Fibroblast of lung (primary cell): ENCODE data around the gene NUMBL. TPM values are rescaled to one million over a fixed set of nuclear protein-coding genes. Genes with fewer than 3 reads are reported as not detected.

Experiments
- DNase-seq, 2 donors: peaks; one replicate each; pipeline versions ENCODE4 v3.0.0 to v3.0.0-alpha.2; 2010; ENCODE audit warnings: low read depth in 2 of 2
- H2AFZ ChIP-seq: 2 replicates; pipeline ENCODE4 v1.5.1; 2012; ENCODE audit warnings: low read length, control low read depth, inconsistent platforms
- H3K27ac ChIP-seq: 2 replicates; pipeline ENCODE4 v1.5.1; 2011; ENCODE audit warnings: low read length, control low read depth; ENCODE audit not compliant: insufficient read depth
- H3K27me3 ChIP-seq: 2 replicates; pipeline ENCODE4 v1.5.1; 2011; ENCODE audit warnings: mild to moderate bottlenecking, low read length; ENCODE audit not compliant: control insufficient read depth, insufficient read depth
- H3K36me3 ChIP-seq: 2 replicates; pipeline ENCODE4 v1.5.1; 2011; ENCODE audit warnings: low read length; ENCODE audit not compliant: control insufficient read depth, insufficient read depth
- H3K4me1 ChIP-seq: 2 replicates; pipeline ENCODE4 v1.5.1; 2011; ENCODE audit warnings: low read length; ENCODE audit not compliant: control insufficient read depth, insufficient read depth; ENCODE audit errors: extremely low read depth
- H3K4me2 ChIP-seq: 2 replicates; pipeline ENCODE4 v1.5.1; 2011; ENCODE audit warnings: low read length, control low read depth; ENCODE audit not compliant: insufficient read depth; ENCODE audit errors: extremely low read depth
- H3K4me3 ChIP-seq, 4 experiments: fragments of 200-600 bp in 1 of 4; sonication (generic) in 1 of 4; replicated peaks in 1 of 4; 2 replicates each; pipeline ENCODE4 v1.5.1; 2011 to 2016; ENCODE audit warnings: low read length in 4 of 4, low read depth in 3 of 4, mild to moderate bottlenecking in 3 of 4, control low read depth in 2 of 4, inconsistent platforms in 1 of 4, mixed read lengths in 1 of 4; ENCODE audit not compliant: insufficient read depth in 1 of 4; ENCODE audit errors: control extremely low read depth in 1 of 4
- H3K79me2 ChIP-seq: 2 replicates; pipeline ENCODE4 v1.5.1; 2012; ENCODE audit warnings: mild to moderate bottlenecking, low read length, inconsistent platforms; ENCODE audit not compliant: control insufficient read depth, insufficient read depth
- H3K9ac ChIP-seq: 2 replicates; pipeline ENCODE4 v1.5.1; 2011; ENCODE audit warnings: mild to moderate bottlenecking, low read length, control low read depth; ENCODE audit not compliant: insufficient read depth
- H3K9me3 ChIP-seq: 2 replicates; pipeline ENCODE4 v1.5.1; 2012; ENCODE audit warnings: low read depth, low read length; ENCODE audit not compliant: control insufficient read depth, insufficient read depth
- H4K20me1 ChIP-seq: 2 replicates; pipeline ENCODE4 v1.5.1; 2011; ENCODE audit warnings: low read length; ENCODE audit not compliant: control insufficient read depth, insufficient read depth; ENCODE audit errors: extremely low read depth
- CTCF ChIP-seq, 2 donors: IDR thresholded peaks in 1 of 2; conservative IDR thresholded peaks in 1 of 2; 1 replicate in 1 of 2; 2 replicates in 1 of 2; pipeline ENCODE4 v1.5.1; 2011 to 2012; ENCODE audit warnings: low read length in 2 of 2, control low read depth in 1 of 2, inconsistent platforms in 1 of 2, low read depth in 1 of 2, mild to moderate bottlenecking in 1 of 2
- EZH2 ChIP-seq: IDR thresholded peaks from 2 replicates; pipeline ENCODE4 v1.5.1; 2012; ENCODE audit warnings: low read length, control low read depth, mild to moderate bottlenecking; ENCODE audit errors: missing control alignments
- polyA plus RNA-seq, 2 donors: library from polyadenylated mRNA; depleted of rRNA in 1 of 2; stranded (reverse) in 1 of 2; unstranded in 1 of 2; fragments of >200 nt; gene quantifications; 2 replicates each; pipeline ENCODE4 v1.2.1, GENCODE V29; 2011 to 2012; ENCODE audit warnings: missing spikeins in 1 of 2
- total RNA-seq: library from RNA; depleted of rRNA; stranded (reverse); fragments of >200 nt; gene quantifications from 2 replicates; pipeline ENCODE4 v1.2.1, GENCODE V29; 2014

NUMBL gene
- total and polyA plus RNA-seq, 2 donors (not counting 1 experiment from before 2014, with no cell fraction given) = 28.2 to 33.4 TPM

- no peaks in the 10 kb centered on the region for H3K79me2 ChIP-seq
- no peak for DNase-seq
- H2AFZ ChIP-seq = no peak overlapping the region
- H3K9me3 ChIP-seq = no peaks in the 10 kb centered on the region
- H3K27ac ChIP-seq = no peak overlapping the region
- H3K27me3 ChIP-seq = no peaks in the 10 kb centered on the region
- no peak overlapping the region for H3K4me2 ChIP-seq
- H3K4me3 ChIP-seq = no peak overlapping the region
- no peaks in the 10 kb centered on the region for H4K20me1 ChIP-seq
- no peak overlapping the region for H3K9ac ChIP-seq
- no peaks in the 10 kb centered on the region for H3K4me1 ChIP-seq
- H3K36me3 ChIP-seq = peaks cover 13% of the 10 kb centered on the region
- TF ChIP-seq EZH2 = no peak
- TF ChIP-seq CTCF (conservative IDR thresholded peaks at IDR 0.05 in 1 of 2, IDR thresholded peaks at IDR 0.05 in 1 of 2; ENCODE audit: low read depth in 1 of 2, low read length in 2 of 2) = no peak
These were observed 67.7 kb downstream of the NUMBL start for GRCh38 chr19:40622773-40623075.

DNA sequence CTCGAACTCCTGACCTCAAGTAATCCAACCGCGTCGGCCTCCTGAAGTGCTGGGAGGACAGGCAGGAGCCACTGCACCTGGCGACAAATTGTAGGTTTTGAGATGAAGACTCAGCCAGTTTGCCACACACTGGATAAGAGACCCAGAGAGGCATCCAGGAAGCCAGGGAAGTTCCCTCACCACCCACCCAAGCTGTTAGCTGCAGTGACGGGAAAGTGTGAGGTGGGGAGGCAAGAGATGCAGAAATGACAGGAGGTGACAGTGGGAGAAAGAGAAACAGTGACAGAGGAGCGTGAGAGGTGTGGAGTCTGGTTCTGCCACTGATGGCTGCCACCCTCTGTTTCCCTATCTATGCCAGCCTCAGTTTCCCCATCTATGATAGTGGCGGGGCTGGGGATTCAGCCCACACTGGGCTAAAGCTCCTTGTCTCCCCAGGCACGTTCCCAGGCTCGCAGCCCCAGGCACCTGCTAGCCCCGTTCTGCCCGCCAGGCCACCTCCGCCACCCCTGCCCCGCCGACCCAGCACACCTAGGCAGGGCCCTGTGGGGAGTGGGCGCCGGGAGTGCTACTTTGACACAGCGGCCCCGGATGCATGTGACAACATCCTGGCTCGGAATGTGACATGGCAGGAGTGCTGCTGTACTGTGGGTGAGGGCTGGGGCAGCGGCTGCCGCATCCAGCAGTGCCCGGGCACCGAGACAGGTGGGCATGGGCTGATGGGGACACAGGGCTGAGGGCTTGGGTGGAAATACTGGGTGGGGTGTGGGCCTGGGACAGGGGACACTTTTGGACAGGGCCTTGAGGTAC is 68.3 kb downstream of the NUMBL start:
- H3K36me3 ChIP-seq = peaks cover 13% of the 10 kb centered on the region
- DNase-seq = no peak
- H3K9ac ChIP-seq = no peak overlapping the region
- H3K9me3 ChIP-seq = no peaks in the 10 kb centered on the region
- H3K27me3 ChIP-seq = no peaks in the 10 kb centered on the region
- no peak overlapping the region for H3K27ac ChIP-seq
- TF ChIP-seq CTCF (conservative IDR thresholded peaks at IDR 0.05 in 1 of 2, IDR thresholded peaks at IDR 0.05 in 1 of 2; ENCODE audit: low read depth in 1 of 2, low read length in 2 of 2) (no peak), EZH2 (no peak)
- H3K4me3 ChIP-seq = no peak overlapping the region
- no peaks in the 10 kb centered on the region for H4K20me1 ChIP-seq
- no peak overlapping the region for H3K4me2 ChIP-seq
- H2AFZ ChIP-seq = no peak overlapping the region
- H3K79me2 ChIP-seq = no peaks in the 10 kb centered on the region
- H3K4me1 ChIP-seq = no peaks in the 10 kb centered on the region

DNA sequence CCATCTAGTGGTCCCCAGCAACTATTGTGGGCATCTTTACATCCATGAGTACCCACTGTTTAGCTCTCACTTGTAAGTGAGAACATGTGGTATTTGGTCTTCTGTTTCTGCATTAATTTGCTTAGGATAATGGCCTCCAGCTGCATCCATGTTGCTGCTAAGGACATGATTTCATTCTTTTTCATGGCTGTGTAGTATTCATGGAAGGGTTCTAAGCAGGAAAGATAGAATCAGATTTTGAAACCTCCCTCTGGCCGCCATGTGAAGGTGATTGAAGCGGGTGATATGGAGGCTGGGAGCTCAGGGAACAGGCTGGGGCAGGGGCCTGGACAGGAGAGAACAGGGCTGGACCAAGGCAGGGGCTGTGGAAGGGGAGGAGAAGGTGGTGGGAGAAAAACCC is 69.2 kb downstream of the NUMBL start:
- H3K9ac ChIP-seq = no peak overlapping the region
- TF ChIP-seq CTCF (conservative IDR thresholded peaks at IDR 0.05 in 1 of 2, IDR thresholded peaks at IDR 0.05 in 1 of 2; ENCODE audit: low read depth in 1 of 2, low read length in 2 of 2) (no peak), EZH2 (no peak)

More for the DNA sequence above, 69.2 kb downstream of the NUMBL start:
- peaks cover 13% of the 10 kb centered on the region for H3K36me3 ChIP-seq
- no peak overlapping the region for H3K4me2 ChIP-seq
- H4K20me1 ChIP-seq = no peaks in the 10 kb centered on the region
- no peaks in the 10 kb centered on the region for H3K79me2 ChIP-seq
- no peak for DNase-seq
- no peaks in the 10 kb centered on the region for H3K27me3 ChIP-seq
- H3K4me1 ChIP-seq = no peaks in the 10 kb centered on the region
- no peak overlapping the region for H3K27ac ChIP-seq
- no peak overlapping the region for H2AFZ ChIP-seq
- no peaks in the 10 kb centered on the region for H3K9me3 ChIP-seq
- no peak overlapping the region for H3K4me3 ChIP-seq
